Activated B cell treated with CpG ODN at 0.5 μM for 24 hours (primary cell): Measurements from ENCODE around the gene GARRE1. TPM values are rescaled to one million over a fixed set of nuclear protein-coding genes. Genes with fewer than 3 reads are reported as not detected.
A peak's percentile ranks its signal among the peaks of the same experiment; 100 is the strongest.
"Not testable (repeated sequence)": the region's sequence is repeated elsewhere in the genome, so short reads cannot be mapped to it uniquely, and the experiment has no call there.

ENCODE experiments used
- ATAC-seq: fragments of 200-7000 bp; cut with Tn5 transposase; one replicate; pipeline ENCODE4 v1.10.0; 2021; ENCODE audit warnings: low read depth, mild to moderate bottlenecking, moderate library complexity
- CTCF ChIA-PET: fragments of 350-600 bp; sonication (Branson Sonifier 250); formaldehyde crosslinking; loops from one replicate; lab custom pipeline; 2021; ENCODE audit warnings: antibody characterized with exemption; lab: Charles Lee
- POLR2A ChIA-PET: fragments of 350-600 bp; sonication (Branson Sonifier 250); formaldehyde crosslinking; loops from one replicate; lab custom pipeline; 2021; ENCODE audit warnings: antibody characterized with exemption; lab: Charles Lee
- DNase-seq: peaks from one replicate; pipeline ENCODE4 v3.0.0; 2022
- H3K27ac Mint-ChIP-seq: one replicate; pipeline ENCODE4 v1.8.0; 2020; ENCODE audit warnings: mixed read lengths
- H3K27me3 Mint-ChIP-seq: one replicate; pipeline ENCODE4 v1.8.0; 2021; ENCODE audit warnings: mixed read lengths
- H3K36me3 Mint-ChIP-seq: one replicate; pipeline ENCODE4 v1.8.0; 2021; ENCODE audit warnings: low read depth, mixed read lengths
- H3K4me1 Mint-ChIP-seq: one replicate; pipeline ENCODE4 v1.8.0; 2021; ENCODE audit warnings: mixed read lengths
- H3K4me3 Mint-ChIP-seq: one replicate; pipeline ENCODE4 v1.8.0; 2020; ENCODE audit warnings: mild to moderate bottlenecking, mixed read lengths
- H3K9me3 Mint-ChIP-seq: one replicate; pipeline ENCODE4 v1.8.0; 2020; ENCODE audit warnings: mixed read lengths
- CTCF ChIP-seq: fragments of 200-600 bp; IDR thresholded peaks from one replicate; pipeline ENCODE4 v1.8.0; 2022; ENCODE audit warnings: antibody characterized with exemption, mild to moderate bottlenecking
- intact Hi-C: fragments of 100-400 bp; cut with micrococcal nuclease; formaldehyde crosslinking; loops from one replicate; pipeline ENCODE4 v1.15.1; 2024
- total RNA-seq: library from RNA; stranded (reverse); gene quantifications from 2 replicates; pipeline ENCODE4 v1.2.3, GENCODE V29; 2022

The GARRE1 gene
- total RNA-seq, 1 donor from 2014 or later, result 30.6 TPM

GRCh38 chr19:34214040-34214439 is 40.3 kb upstream of the GARRE1 start:
- TF ChIP-seq CTCF, result no peak
- Mint-ChIP-seq H3K36me3 (peaks cover 60% of the 10 kb centered on the region), H3K4me1 (peaks cover 21% of the 10 kb centered on the region), H3K4me3 (no peak overlapping the region), H3K9me3 (no peaks in the 10 kb centered on the region), H3K27ac (no peak overlapping the region), H3K27me3 (no peaks in the 10 kb centered on the region)
- ATAC-seq, result no peak
- DNase-seq, result no peak
- intact Hi-C loops, result no loop called here
- ChIA-PET CTCF (no interaction called here), POLR2A (interaction anchor here (0.7 kb wide), 1 partner anchor 1143 kb away, joined by 4 read pairs; no protein-coding TSS in a partner anchor)

- TF ChIP-seq CTCF, result no peak
- H3K27me3 Mint-ChIP-seq, result no peaks in the 10 kb centered on the region
- intact Hi-C loops, result no loop called here
- H3K4me3 Mint-ChIP-seq, result no peak overlapping the region
- ATAC-seq, result no peak
- H3K36me3 Mint-ChIP-seq, result peaks cover 61% of the 10 kb centered on the region
- no peaks in the 10 kb centered on the region for H3K9me3 Mint-ChIP-seq
- ChIA-PET POLR2A (no interaction called here), CTCF (no interaction called here)
- peaks cover 24% of the 10 kb centered on the region for H3K4me1 Mint-ChIP-seq
- no peak overlapping the region for H3K27ac Mint-ChIP-seq
- no peak for DNase-seq
These were observed 39.2 kb upstream of the GARRE1 start for GRCh38 chr19:34215006-34215665.

- Mint-ChIP-seq H3K36me3 (peaks cover 61% of the 10 kb centered on the region), H3K4me1 (peaks cover 28% of the 10 kb centered on the region)
- no peak for DNase-seq
These were observed 38.7 kb upstream of the GARRE1 start for GRCh38 chr19:34215666-34216038.

DNA sequence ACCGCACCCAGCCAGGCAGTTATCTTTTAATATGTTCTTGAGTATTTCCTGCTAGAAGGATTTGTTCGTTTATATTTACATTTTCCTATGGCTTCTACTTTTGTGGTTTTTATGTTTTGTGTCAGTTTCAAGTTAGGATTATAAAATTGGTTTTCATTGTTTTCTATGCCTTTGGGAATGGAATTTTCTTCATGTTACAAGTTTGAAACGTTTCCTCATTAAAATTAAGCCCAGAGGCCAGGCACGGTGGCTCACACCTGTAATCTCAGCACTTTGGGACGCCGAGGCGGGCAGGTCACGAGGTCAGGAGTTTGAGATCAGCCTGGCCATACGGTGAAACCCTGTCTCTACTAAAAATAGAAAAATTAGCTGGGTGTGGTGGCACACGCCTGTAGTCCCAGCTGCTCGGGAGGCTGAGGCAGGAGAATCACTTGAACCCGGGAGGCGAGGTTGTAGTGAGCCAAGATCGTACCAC is 37.6 kb upstream of the GARRE1 start:
- H3K9me3 Mint-ChIP-seq, H3K4me3 Mint-ChIP-seq, H3K27me3 Mint-ChIP-seq, CTCF ChIA-PET, DNase-seq, ATAC-seq, intact Hi-C loops: not testable (repeated sequence)
- POLR2A ChIA-PET, result interaction anchor here (0.6 kb wide), 1 partner anchor 11 kb away, joined by 5 read pairs; no protein-coding TSS in a partner anchor
- Mint-ChIP-seq H3K27ac (peak overlapping the region; percentile 59), H3K4me1 (peaks cover 29% of the 10 kb centered on the region), H3K36me3 (peaks cover 64% of the 10 kb centered on the region)

More at GRCh38 chr19:34215666-34216038, 38.7 kb upstream of the GARRE1 start:
- ChIA-PET CTCF (no interaction called here), POLR2A (interaction anchor here (0.7 kb wide), 1 partner anchor 1310 kb away, joined by 4 read pairs; no protein-coding TSS in a partner anchor)
- H3K27me3 Mint-ChIP-seq, result no peaks in the 10 kb centered on the region
- intact Hi-C loops, result no loop called here
- H3K9me3 Mint-ChIP-seq, result no peaks in the 10 kb centered on the region
- H3K27ac Mint-ChIP-seq, result no peak overlapping the region
- no peak for ATAC-seq
- no peak overlapping the region for H3K4me3 Mint-ChIP-seq
- no peak for TF ChIP-seq CTCF

GRCh38 chr19:34217952-34218817 is 36.2 kb upstream of the GARRE1 start:
- Mint-ChIP-seq H3K4me3 (peak overlapping the region; percentile 29), H3K4me1 (peaks cover 29% of the 10 kb centered on the region), H3K27me3 (no peaks in the 10 kb centered on the region), H3K36me3 (peaks cover 69% of the 10 kb centered on the region), H3K9me3 (no peaks in the 10 kb centered on the region), H3K27ac (peak overlapping the region; percentile 82)
- ATAC-seq (peak; percentile 89), DNase-seq (no peak)
- POLR2A ChIA-PET, result interaction anchor here (0.6 to 2.9 kb wide), 3 partner anchors 10 to 78 kb away, joined by 6 to 11 read pairs (median 8); partner anchors contain the start of gene LSM14A
- no peak for TF ChIP-seq CTCF
- CTCF ChIA-PET, result interaction anchor here (1.0 to 2.5 kb wide), 4 partner anchors 24 to 128 kb away, joined by 3 to 12 read pairs (median 4); no protein-coding TSS in a partner anchor
- intact Hi-C loops, result no loop called here
